ENCODE measurements around the gene TSNAXIP1. TPM values are rescaled to one million over a fixed set of nuclear protein-coding genes. Genes with fewer than 3 reads are reported as not detected.
"Not testable (repeated sequence)": the region's sequence is repeated elsewhere in the genome, so short reads cannot be mapped to it uniquely, and the experiment has no call there.

The TSNAXIP1 gene
- total RNA-seq, 1 donor from 2014 or later = 2.5 TPM

- not testable (repeated sequence) for DNase-seq (ENCODE audit: low spot score)
These were observed 30.5 kb downstream of the TSNAXIP1 start for GRCh38 chr16:67837190-67837589.

DNA sequence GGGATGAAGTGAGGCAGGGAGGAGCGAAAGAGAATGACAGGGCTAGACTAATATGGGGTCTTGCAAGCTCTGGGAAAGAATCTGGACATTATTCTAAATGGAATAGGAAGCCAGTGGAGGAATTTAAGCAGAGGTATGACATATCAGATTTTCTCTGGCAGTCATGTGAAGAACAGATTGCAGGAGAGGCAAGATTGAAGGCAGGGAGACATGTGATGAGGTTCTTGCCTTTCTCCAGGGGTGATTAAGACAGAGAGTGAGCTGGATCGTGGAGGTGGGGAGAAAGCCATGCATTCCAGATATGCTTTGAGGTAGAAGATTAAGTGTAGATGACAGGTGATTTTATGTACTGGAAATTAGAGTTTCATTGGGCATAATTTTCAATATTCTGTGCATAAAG is 31.1 kb downstream of the TSNAXIP1 start:
- DNase-seq (ENCODE audit: low spot score) = no peak

GRCh38 chr16:67841198-67841815 is 34.6 kb downstream of the TSNAXIP1 start:
- no peak for DNase-seq (ENCODE audit: low spot score)

DNA sequence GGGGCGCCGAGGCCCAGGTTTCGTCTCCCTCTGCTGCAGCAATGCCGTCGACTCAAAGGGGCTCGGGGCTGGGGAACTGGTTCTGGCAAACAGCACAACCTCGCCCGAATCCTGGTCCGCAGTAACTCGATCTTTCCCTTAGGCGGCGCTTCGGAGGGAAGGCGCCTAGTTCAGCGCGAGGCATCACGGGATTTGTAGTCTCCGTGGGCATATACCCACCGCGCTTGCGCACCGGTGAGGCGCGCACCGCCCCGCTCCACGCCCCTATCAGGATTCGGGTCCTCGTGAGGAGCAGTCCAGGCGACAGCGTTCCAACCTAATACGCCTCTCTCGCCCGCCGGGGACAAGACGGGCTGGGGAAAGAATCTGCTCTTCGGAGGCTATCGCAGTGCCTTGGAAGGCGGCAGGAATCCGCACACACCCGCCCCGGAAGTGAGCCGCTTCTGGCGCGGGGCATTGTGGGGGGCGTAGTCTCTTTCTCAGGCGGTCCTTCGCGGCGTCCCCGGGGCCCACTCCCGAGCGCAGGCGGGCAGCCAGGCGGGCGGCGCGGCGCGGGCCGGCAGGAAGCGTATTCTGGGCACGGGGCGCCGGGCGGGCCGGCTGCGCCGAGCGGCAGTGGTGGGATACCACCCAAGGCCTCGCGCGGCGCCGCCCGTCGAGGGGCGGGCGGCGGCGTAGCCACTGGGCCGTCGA is 35.3 kb downstream of the TSNAXIP1 start, which contains the start of gene THAP11:
TSS of gene THAP11 (plus strand) at position 505 of the 693 bp plus-strand sequence. CDS start 235 bp downstream, outside the sequence.
- peak; percentile 96 for DNase-seq (ENCODE audit: low spot score)

GRCh38 chr16:67842509-67843342 is 36.0 kb downstream of the TSNAXIP1 start:
- peak; percentile 53 for DNase-seq (ENCODE audit: low spot score)

DNA sequence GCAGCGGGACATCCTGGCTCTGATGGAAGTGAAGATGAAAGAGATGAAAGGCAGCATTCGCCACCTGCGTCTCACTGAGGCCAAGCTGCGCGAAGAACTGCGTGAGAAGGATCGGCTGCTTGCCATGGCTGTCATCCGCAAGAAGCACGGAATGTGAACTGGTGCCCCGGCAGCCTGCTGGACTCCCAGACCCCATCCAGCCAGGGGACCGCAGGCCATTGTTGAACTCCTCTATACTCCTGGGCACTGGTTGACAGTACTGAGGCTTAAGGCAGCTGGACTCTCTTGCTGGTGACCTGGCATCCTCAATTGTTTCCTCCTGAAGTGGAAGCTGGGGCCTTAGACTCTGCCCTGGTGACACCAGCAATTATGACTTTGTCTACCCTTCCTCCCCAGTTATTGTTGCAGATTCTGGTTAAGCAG is 36.7 kb downstream of the TSNAXIP1 start:
- no peak for DNase-seq (ENCODE audit: low spot score)

DNA sequence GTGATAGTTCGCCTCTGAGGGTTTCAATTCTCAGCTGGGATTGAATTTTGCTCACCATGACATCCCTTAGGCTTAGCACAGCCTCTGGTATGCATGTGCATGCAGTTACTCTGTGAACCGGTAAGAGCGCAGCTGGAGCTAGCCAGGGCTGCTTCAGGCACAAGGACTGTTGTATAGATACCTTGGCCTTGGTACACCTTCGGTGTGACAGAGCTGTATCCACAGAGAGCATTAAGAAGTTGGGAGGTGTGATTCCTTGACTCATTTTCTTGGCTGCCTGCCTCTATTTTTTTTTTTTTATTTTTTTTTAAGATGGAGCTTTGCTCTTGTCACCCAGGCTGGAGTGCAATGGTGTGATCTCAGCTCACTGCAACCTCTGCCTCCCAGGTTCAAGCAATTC is 37.8 kb downstream of the TSNAXIP1 start:
- no peak for DNase-seq (ENCODE audit: low spot score)

DNA sequence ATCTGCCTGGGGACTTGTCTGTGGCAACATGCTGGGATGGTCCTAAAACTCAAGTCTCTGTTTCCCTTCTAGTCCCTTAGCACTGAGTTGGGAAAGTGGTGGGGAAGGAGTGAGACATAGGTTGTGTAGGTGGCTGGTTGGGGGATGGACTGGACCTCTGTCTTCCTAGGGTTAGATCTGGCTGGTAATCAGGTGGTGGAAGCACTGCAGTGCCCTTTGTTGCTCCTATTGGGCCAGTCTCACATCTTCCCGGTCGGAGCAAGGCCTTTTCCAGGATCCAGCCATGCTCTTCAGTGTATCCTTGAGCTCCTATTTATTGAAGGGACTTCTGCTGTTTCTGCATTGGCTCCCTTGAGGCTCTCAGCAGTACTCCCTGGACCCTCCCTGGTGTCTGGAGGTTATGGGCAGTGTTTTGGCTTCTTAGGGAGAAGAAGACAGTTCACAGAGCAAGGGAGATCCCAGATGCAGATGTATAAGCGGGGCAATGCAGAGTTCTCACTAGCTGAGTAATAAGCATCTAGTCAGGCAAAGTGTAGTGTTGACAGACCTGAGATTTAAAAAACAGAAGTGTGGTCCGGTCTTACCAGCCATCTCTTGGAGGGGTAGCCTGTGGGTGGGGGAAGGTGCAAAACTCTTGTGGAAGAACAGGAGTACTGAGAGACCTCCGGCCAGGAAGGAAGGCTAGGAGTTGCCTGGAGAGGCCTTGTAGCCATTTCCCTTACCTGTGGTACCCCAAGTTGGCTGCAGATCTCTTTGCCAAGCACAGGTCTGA is 38.8 kb downstream of the TSNAXIP1 start:
- DNase-seq (ENCODE audit: low spot score) = no peak

GRCh38 chr16:67846063-67846319 is 39.3 kb downstream of the TSNAXIP1 start:
- DNase-seq (ENCODE audit: low spot score) = no peak

DNA sequence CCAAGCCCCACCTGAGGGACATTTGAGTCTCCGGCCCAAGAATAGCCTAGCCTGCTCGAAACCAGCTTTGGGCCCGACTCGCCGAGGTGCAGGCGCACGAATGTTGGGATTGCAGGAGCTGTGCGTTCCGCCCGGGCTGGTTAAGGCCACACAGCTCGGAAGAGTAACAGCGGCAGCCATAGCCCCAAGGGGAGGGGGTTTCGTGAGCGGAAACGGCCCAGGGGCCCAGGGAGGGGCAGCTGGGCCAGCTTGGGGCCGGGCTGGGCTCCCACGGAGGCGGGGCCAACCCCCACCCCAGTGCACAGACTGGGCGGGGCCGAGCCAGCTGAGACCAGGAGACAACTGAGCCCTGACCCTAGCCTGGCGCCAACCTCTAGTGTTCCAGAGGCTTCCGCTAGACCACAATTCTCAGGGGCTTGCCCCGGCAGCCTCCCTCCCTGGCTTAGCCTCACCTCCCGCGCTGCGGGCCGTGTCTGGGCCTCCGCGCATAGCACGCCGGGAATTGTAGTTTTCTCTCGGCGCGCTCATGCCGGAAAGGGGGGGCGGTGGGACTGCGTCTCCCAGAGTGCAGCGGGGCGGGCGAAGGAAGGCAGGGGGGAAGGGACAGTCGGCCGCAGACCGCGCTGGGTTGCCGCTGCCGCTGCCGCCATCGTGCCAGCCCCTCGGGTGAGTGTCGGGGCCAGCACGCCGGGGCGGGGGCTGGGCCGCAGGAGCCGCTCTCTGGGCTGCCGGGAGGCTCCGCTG is 39.8 kb downstream of the TSNAXIP1 start, which contains the start of gene NUTF2:
TSS of gene NUTF2 (plus strand) at position 614 of the 744 bp plus-strand sequence. CDS start 18,198 bp downstream, outside the sequence.
- peak; percentile 97 for DNase-seq (ENCODE audit: low spot score)

DNA sequence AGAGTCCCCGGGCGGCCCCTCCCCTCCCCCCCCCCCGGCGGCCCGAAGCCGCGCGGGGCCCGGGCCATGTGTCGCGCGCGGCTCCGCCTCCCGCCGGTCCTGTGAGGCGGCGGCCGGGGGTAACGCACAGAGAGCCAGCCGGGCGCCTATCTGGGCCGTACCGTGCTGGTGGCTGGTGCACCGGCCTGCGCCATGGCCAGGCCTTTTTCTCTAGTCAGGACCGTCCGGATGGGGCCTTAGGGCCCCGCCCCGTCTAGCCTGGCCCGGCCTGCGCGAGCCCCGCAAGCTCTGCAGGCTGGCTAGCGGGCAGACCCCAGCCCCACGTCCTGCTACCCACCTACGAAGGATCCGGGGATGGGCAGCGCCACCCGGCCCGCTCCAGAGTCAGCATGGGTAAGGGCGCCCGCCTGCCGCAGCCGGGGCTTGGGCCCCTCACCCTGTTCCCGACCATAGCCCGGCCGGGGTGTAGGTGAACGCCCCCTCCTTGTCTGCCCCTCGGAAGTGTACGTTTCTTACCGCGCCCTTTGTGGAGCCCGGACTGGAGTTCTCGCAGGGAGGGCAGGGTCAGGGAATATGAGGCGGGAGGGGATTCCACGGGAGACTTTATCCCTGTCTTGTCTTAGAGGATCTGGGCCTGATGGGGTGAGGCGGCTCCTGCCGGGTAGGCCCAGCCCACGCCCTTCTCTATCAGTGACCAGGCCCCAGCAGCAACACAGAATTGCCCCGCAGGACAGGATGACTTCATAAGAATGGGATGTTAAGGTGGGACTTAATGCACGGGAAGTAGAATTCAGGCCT is 40.6 kb downstream of the TSNAXIP1 start, which contains the start of gene CENPT:
TSS of gene CENPT (minus strand) at position 630 of the 798 bp plus-strand sequence. CDS start 13,834 bp downstream, outside the sequence.
- DNase-seq (ENCODE audit: low spot score) = peak; percentile 55

DNA sequence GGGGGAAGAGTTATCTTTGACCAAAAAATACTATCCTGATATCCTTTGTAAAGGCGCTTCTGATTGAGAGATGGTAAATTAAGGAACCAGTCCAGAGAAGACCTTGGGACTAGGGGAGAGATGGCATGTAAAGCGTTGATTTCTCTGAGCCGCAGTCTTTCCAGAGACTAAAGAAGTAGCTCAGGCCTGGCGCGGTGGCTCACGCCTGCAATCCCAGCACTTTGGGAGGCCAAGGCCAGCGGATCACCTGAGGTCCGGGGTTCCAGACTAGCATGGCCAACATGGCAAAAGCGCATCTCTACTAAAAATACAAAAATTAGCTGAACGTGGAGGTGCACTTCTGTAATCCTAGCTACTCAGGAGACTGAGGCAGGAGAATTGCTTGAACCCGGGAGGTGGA is 41.4 kb downstream of the TSNAXIP1 start:
- no peak for DNase-seq (ENCODE audit: low spot score)

DNA sequence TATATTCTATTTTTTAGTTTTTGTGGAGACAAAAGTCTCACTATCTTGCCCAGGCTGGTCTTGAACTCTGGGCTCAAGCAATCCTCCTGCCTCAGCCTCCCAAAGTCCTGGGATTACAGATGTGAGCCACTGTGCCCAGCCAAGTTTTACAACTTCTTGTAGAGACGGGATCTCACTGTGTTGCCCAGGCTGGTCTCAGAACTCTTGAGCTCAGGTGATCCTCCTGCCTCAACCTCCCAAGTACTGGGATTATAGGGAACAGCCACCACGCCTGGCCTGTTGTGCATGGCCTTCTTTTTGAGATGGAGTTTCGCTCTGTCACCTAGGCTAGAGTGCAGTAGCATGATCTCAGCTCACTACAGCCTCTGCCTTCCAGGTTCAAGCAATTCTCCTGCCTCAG is 47.0 kb downstream of the TSNAXIP1 start:
- no peak for DNase-seq (ENCODE audit: low spot score)

DNA sequence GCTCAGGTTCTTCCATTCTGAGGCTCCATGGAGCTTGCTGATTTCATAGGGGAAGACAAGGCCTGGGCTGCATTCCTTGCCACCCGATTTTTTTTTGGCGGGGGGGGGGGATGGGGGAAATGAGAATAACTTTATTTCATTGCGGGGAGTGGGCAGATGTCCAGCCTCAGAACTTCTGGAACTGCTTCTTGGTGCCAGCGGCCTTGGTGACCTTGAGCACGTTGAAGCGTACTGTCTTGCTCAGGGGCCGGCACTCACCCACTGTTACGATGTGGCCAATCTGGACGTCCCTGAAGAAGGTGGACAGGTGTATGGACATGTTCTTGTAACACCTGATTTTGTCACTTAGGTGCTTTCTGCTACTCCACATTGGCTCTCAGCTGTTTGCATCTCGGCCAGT is 49.1 kb downstream of the TSNAXIP1 start:
- no peak for DNase-seq (ENCODE audit: low spot score)

- DNase-seq (ENCODE audit: low spot score) = no peak
These were observed 50.3 kb downstream of the TSNAXIP1 start for GRCh38 chr16:67856927-67857546.

DNA sequence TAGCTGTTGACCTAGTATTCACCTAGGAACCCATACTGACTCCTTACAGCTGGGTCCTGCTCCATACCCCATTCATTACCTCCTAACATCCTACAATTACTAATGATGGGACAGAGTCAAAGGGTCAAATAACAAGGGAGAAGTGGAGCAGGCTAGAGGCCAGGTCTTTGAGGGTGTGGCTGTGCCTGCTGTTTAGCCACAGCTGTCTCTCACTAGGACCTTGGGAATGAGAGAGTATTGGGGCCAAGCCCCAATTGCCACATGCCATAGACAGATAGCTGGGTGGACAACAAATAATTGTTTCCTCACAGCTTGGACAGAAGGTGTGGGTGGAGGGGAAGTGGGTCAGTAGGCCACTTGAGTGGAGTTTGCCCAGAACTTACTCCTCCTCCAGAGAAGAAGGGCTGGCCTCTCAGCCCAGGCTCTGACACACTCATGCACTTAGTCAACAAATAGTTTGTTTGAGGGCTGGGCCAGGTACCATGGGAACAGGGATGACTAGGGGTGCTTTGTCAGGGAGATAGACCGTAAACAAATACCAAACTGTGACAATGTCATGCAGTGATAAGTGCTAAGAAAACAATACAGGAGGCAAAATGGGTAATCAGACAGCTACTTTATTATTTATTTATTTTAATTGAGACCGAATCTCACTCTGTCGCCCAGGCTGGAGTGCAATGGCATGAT is 51.0 kb downstream of the TSNAXIP1 start:
- peak; percentile 75 for DNase-seq (ENCODE audit: low spot score)

GRCh38 chr16:67858500-67858899 is 51.8 kb downstream of the TSNAXIP1 start:
- DNase-seq (ENCODE audit: low spot score) = no peak

- DNase-seq (ENCODE audit: low spot score) = no peak
These were observed 54.1 kb downstream of the TSNAXIP1 start for GRCh38 chr16:67860589-67861398.

Data from ureter (tissue), 1 donor.